Measurements from ENCODE around the gene USP16. TPM values are rescaled to one million over a fixed set of nuclear protein-coding genes. Genes with fewer than 3 reads are reported as not detected.
"Not testable (repeated sequence)": the region's sequence is repeated elsewhere in the genome, so short reads cannot be mapped to it uniquely, and the experiment has no call there.

Gene USP16
- total RNA-seq = 40.9 and 44.1 TPM in 2 replicates

GRCh38 chr21:29024474-29025327, at the start of gene USP16:
TSS of gene USP16 (plus strand) at chr21:29024668. CDS start at chr21:29027914, 3,246 bp downstream.
- peaks cover 28% of the 10 kb centered on the region for H3K36me3 Mint-ChIP-seq (ENCODE audit: low read depth)
- H3K9me3 Mint-ChIP-seq = no peaks in the 10 kb centered on the region
- peak within 1 kb of the TSS; percentile 99 for H3K27ac Mint-ChIP-seq
- H3K27me3 Mint-ChIP-seq (ENCODE audit: low read depth) = no peaks in the 10 kb centered on the region
- H3K4me3 Mint-ChIP-seq (ENCODE audit: low read depth) = peak within 1 kb of the TSS; percentile 96
- peaks cover 28% of the 10 kb centered on the region for H3K4me1 Mint-ChIP-seq (ENCODE audit: low read depth)
- intact Hi-C loops (cut with micrococcal nuclease) = loop anchor here (1.0 kb wide), 4 partner anchors 22 to 139 kb away; partner anchors contain the start of gene CCT8
- DNase-seq (ENCODE audit: low spot score) = peak; percentile 96

- no peak for DNase-seq (ENCODE audit: low spot score)
- Mint-ChIP-seq H3K27me3 (ENCODE audit: low read depth) (no peaks in the 10 kb centered on the region), H3K36me3 (ENCODE audit: low read depth) (peaks cover 62% of the 10 kb centered on the region)
These were observed 49.1 kb upstream of the USP16 start for GRCh38 chr21:28975397-28975796.

GRCh38 chr21:28979092-28979491, 45.4 kb upstream of the USP16 start:
- Mint-ChIP-seq H3K4me1 (ENCODE audit: low read depth) (peaks cover 5% of the 10 kb centered on the region), H3K27me3 (ENCODE audit: low read depth) (no peaks in the 10 kb centered on the region), H3K36me3 (ENCODE audit: low read depth) (peaks cover 66% of the 10 kb centered on the region), H3K9me3 (no peaks in the 10 kb centered on the region), H3K4me3 (ENCODE audit: low read depth) (no peak overlapping the region), H3K27ac (no peak overlapping the region)
- intact Hi-C loops (cut with micrococcal nuclease) = no loop called here
- no peak for DNase-seq (ENCODE audit: low spot score)

More at GRCh38 chr21:28975397-28975796, 49.1 kb upstream of the USP16 start:
- Mint-ChIP-seq H3K27ac (peak overlapping the region; percentile 9), H3K4me3 (ENCODE audit: low read depth) (no peak overlapping the region), H3K4me1 (ENCODE audit: low read depth) (no peaks in the 10 kb centered on the region), H3K9me3 (peaks cover 5% of the 10 kb centered on the region)
- intact Hi-C loops (cut with micrococcal nuclease) = no loop called here

- Mint-ChIP-seq H3K27me3 (ENCODE audit: low read depth) (no peaks in the 10 kb centered on the region), H3K27ac (no peak overlapping the region), H3K36me3 (ENCODE audit: low read depth) (peaks cover 67% of the 10 kb centered on the region), H3K4me3 (ENCODE audit: low read depth) (no peak overlapping the region), H3K9me3 (no peaks in the 10 kb centered on the region), H3K4me1 (ENCODE audit: low read depth) (peaks cover 5% of the 10 kb centered on the region)
- intact Hi-C loops (cut with micrococcal nuclease) = no loop called here
- DNase-seq (ENCODE audit: low spot score) = no peak
These were observed 41.8 kb upstream of the USP16 start for GRCh38 chr21:28982637-28983036.

GRCh38 chr21:28986677-28987076, 37.8 kb upstream of the USP16 start:
- Mint-ChIP-seq H3K4me1 (ENCODE audit: low read depth) (peaks cover 23% of the 10 kb centered on the region), H3K27ac (no peak overlapping the region), H3K4me3 (ENCODE audit: low read depth) (no peak overlapping the region), H3K27me3 (ENCODE audit: low read depth) (no peaks in the 10 kb centered on the region), H3K36me3 (ENCODE audit: low read depth) (peaks cover 49% of the 10 kb centered on the region), H3K9me3 (no peaks in the 10 kb centered on the region)
- intact Hi-C loops (cut with micrococcal nuclease) = no loop called here
- no peak for DNase-seq (ENCODE audit: low spot score)

- H3K4me3 Mint-ChIP-seq (ENCODE audit: low read depth); DNase-seq (ENCODE audit: low spot score); H3K27me3 Mint-ChIP-seq (ENCODE audit: low read depth); intact Hi-C loops (cut with micrococcal nuclease); H3K9me3 Mint-ChIP-seq: not testable (repeated sequence)
- peaks cover 34% of the 10 kb centered on the region for H3K36me3 Mint-ChIP-seq (ENCODE audit: low read depth)
- peak overlapping the region; percentile 54 for H3K27ac Mint-ChIP-seq
- H3K4me1 Mint-ChIP-seq (ENCODE audit: low read depth) = peaks cover 26% of the 10 kb centered on the region
These were observed 36.3 kb upstream of the USP16 start for GRCh38 chr21:28988146-28988545.

- Mint-ChIP-seq H3K9me3 (no peaks in the 10 kb centered on the region), H3K4me3 (ENCODE audit: low read depth) (peak overlapping the region; percentile 95), H3K36me3 (ENCODE audit: low read depth) (peaks cover 11% of the 10 kb centered on the region), H3K4me1 (ENCODE audit: low read depth) (peaks cover 30% of the 10 kb centered on the region), H3K27me3 (ENCODE audit: low read depth) (no peaks in the 10 kb centered on the region), H3K27ac (peak overlapping the region; percentile 95)
- intact Hi-C loops (cut with micrococcal nuclease) = loop anchor here (1.0 to 2.0 kb wide), 3 partner anchors 81 to 307 kb away; partner anchors contain the start of genes BACH1 and CCT8
- no peak for DNase-seq (ENCODE audit: low spot score)
These were observed 32.5 kb upstream of the USP16 start for GRCh38 chr21:28991861-28992525.

GRCh38 chr21:28992526-28993292, 31.8 kb upstream of the USP16 start, which contains the start of gene LTN1:
TSS of gene LTN1 (minus strand) at chr21:28992877. CDS start at chr21:28992805, 72 bp downstream.
- intact Hi-C loops (cut with micrococcal nuclease) = loop anchor here (1.0 to 2.0 kb wide), 6 partner anchors 10 to 306 kb away; partner anchors contain the start of genes BACH1, CCT8 and USP16
- H3K36me3 Mint-ChIP-seq (ENCODE audit: low read depth) = peaks cover 11% of the 10 kb centered on the region

GRCh38 chr21:28993293-28993629, 31.2 kb upstream of the USP16 start:
- Mint-ChIP-seq H3K9me3 (no peaks in the 10 kb centered on the region), H3K4me3 (ENCODE audit: low read depth) (peak overlapping the region; percentile 95), H3K27me3 (ENCODE audit: low read depth) (no peaks in the 10 kb centered on the region), H3K36me3 (ENCODE audit: low read depth) (peaks cover 8% of the 10 kb centered on the region), H3K4me1 (ENCODE audit: low read depth) (peaks cover 28% of the 10 kb centered on the region), H3K27ac (peak overlapping the region; percentile 95)
- no peak for DNase-seq (ENCODE audit: low spot score)
- intact Hi-C loops (cut with micrococcal nuclease) = loop anchor here (1.0 to 2.0 kb wide), 4 partner anchors 9 to 306 kb away; partner anchors contain the start of genes BACH1 and USP16

More at GRCh38 chr21:28992526-28993292, 31.8 kb upstream of the USP16 start, which contains the start of gene LTN1:
- Mint-ChIP-seq H3K27ac (peak within 1 kb of the TSS; percentile 95), H3K9me3 (no peaks in the 10 kb centered on the region), H3K4me1 (ENCODE audit: low read depth) (peaks cover 30% of the 10 kb centered on the region), H3K27me3 (ENCODE audit: low read depth) (no peaks in the 10 kb centered on the region), H3K4me3 (ENCODE audit: low read depth) (peak within 1 kb of the TSS; percentile 95)
- DNase-seq (ENCODE audit: low spot score) = peak; percentile 99

GRCh38 chr21:29002442-29003144, 21.9 kb upstream of the USP16 start:
- peaks cover 4% of the 10 kb centered on the region for H3K36me3 Mint-ChIP-seq (ENCODE audit: low read depth)
- H3K27ac Mint-ChIP-seq = peak overlapping the region; percentile 93
- H3K4me1 Mint-ChIP-seq (ENCODE audit: low read depth) = peaks cover 2% of the 10 kb centered on the region
- intact Hi-C loops (cut with micrococcal nuclease) = loop anchor here (1.0 kb wide), 3 partner anchors 9 to 71 kb away; partner anchors contain the start of genes CCT8 and USP16
- H3K9me3 Mint-ChIP-seq = no peaks in the 10 kb centered on the region
- no peaks in the 10 kb centered on the region for H3K27me3 Mint-ChIP-seq (ENCODE audit: low read depth)
- H3K4me3 Mint-ChIP-seq (ENCODE audit: low read depth) = peak overlapping the region; percentile 86
- peak; percentile 93 for DNase-seq (ENCODE audit: low spot score)

- Mint-ChIP-seq H3K4me3 (ENCODE audit: low read depth) (no peak overlapping the region), H3K27ac (no peak overlapping the region), H3K27me3 (ENCODE audit: low read depth) (no peaks in the 10 kb centered on the region), H3K36me3 (ENCODE audit: low read depth) (peaks cover 10% of the 10 kb centered on the region), H3K4me1 (ENCODE audit: low read depth) (peaks cover 2% of the 10 kb centered on the region), H3K9me3 (no peaks in the 10 kb centered on the region)
- no peak for DNase-seq (ENCODE audit: low spot score)
- intact Hi-C loops (cut with micrococcal nuclease) = no loop called here
These were observed 18.8 kb upstream of the USP16 start for GRCh38 chr21:29005696-29006095.

GRCh38 chr21:29007135-29007534, 17.3 kb upstream of the USP16 start:
- intact Hi-C loops (cut with micrococcal nuclease) = no loop called here

More at GRCh38 chr21:29007135-29007534, 17.3 kb upstream of the USP16 start:
- Mint-ChIP-seq H3K4me3 (ENCODE audit: low read depth) (no peak overlapping the region), H3K9me3 (no peaks in the 10 kb centered on the region), H3K27ac (no peak overlapping the region), H3K36me3 (ENCODE audit: low read depth) (peaks cover 10% of the 10 kb centered on the region), H3K4me1 (ENCODE audit: low read depth) (peaks cover 2% of the 10 kb centered on the region), H3K27me3 (ENCODE audit: low read depth) (no peaks in the 10 kb centered on the region)
- DNase-seq (ENCODE audit: low spot score) = no peak
